GM19463 (cell line): ENCODE results near the gene PLXNA3.

Source experiments
- ATAC-seq: cut with Tn5 transposase; IDR thresholded peaks from one replicate; pipeline ENCODE4 v1.9.1; 2021; ENCODE audit warnings: mild to moderate bottlenecking, moderate library complexity; ENCODE audit not compliant: unreplicated experiment

PLXNA3 gene

DNA sequence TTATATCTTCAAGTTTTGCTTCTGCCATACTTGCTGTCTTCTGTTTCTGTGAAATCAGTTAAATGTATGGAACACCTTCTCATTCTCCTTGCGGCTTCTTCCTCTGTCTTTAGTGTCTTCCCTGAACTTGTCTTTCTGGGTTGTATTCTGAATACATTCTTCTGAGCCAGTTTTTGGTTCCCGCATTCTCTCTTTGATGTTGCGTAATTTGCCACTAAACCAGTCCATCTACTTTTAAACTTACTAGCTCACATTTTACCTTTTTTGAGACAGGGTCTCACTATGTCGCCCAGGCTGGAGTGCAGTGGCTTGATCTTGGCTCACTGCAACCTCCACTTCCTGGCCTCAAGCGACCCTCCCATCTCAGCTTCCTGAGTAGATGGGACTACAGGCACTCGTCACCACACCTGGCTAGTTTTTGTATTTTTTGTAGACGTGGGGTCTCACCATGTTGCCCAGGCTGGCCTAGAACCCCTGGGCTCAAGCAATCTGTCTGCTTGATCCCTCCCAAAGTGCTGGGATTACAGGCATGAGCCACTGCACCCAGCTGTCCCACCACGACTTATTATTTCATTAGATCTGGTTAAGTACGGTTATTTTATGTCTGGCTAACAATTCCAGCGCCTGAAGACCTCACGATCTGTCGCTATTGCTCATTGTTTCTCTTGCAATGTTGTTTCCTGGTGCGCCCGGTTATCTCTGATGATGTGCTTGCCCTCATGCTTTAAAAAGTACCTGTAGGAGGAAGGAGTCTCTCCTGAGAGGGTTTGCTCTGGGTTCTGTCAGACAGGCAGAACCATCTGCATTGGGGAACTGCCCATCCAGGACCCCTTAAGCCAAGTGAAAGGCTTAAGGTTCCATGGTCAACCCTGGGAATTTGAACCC lies 67.8 kb downstream of the PLXNA3 start:
- ATAC-seq = no peak

DNA sequence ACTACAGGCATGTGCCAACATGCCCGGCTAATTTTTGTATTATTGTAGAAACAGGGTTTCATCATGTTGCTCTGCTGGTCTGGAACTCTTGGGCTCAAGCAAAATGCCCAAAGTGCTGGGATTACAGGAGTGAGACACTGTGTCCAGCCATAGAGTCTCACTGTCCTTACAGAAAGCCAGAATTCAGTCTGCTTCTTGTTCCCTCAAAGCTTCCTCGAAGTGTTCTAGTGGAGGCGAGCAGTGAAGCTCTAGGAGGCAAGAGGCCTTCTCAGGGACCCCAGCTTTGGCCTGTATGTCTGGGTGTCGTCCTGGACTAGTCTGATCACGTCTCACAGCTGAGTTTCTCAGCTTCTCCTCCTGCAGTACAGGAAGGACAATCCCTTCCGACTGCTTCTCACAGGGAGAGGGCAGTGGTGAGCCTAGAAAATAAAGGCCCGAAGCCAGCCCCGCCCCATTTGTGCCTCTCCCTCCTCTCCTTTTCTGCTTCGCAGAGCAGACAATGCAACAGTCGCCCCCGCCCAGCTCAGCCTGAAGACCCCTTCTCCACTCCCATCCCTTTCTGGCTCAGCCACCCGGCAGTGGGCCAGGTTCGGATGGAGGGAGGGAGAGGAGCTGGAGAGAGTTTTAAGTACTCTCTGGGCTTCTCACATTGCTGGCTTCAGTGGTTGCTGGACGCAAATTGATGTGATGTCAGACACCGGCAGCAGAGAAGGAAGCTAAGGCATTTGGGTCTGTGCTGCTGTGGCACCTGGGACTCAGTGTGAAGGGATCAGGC lies 69.0 kb downstream of the PLXNA3 start:
- peak; percentile 77 for ATAC-seq
